GM12875 (cell line): ENCODE data around the gene SHROOM1.

Experiments
- H3K4me3 ChIP-seq: one replicate; pipeline ENCODE4 v1.5.1; 2011; ENCODE audit warnings: low read depth, low read length, control low read depth
- CTCF ChIP-seq: IDR thresholded peaks from 2 replicates; pipeline ENCODE4 v1.5.1; 2011; ENCODE audit warnings: low read depth, mild to moderate bottlenecking, control low read depth, inconsistent platforms, low read length, moderate library complexity, borderline replicate concordance; ENCODE audit not compliant: insufficient read depth

SHROOM1 gene

GRCh38 chr5:132820162-132820754 is 10.2 kb downstream of the SHROOM1 start:
- no peak overlapping the region for H3K4me3 ChIP-seq
- TF ChIP-seq CTCF = peak; percentile 92

- no peak for TF ChIP-seq CTCF
- peak overlapping the region; percentile 6 for H3K4me3 ChIP-seq
Measured at GRCh38 chr5:132819468-132819867, 11.0 kb downstream of the SHROOM1 start.

- H3K4me3 ChIP-seq = no peak overlapping the region
- TF ChIP-seq CTCF = no peak
Measured at GRCh38 chr5:132817011-132817410, 13.4 kb downstream of the SHROOM1 start.

GRCh38 chr5:132816554-132816953 is 13.9 kb downstream of the SHROOM1 start:
- TF ChIP-seq CTCF = no peak
- H3K4me3 ChIP-seq = no peak overlapping the region

- TF ChIP-seq CTCF = no peak
- H3K4me3 ChIP-seq = no peak overlapping the region
Measured at GRCh38 chr5:132816083-132816482, 14.4 kb downstream of the SHROOM1 start.

GRCh38 chr5:132815454-132815853 is 15.0 kb downstream of the SHROOM1 start:
- no peak overlapping the region for H3K4me3 ChIP-seq
- TF ChIP-seq CTCF = no peak

- TF ChIP-seq CTCF = no peak
- H3K4me3 ChIP-seq = no peak overlapping the region
Measured at GRCh38 chr5:132814503-132815294, 15.7 kb downstream of the SHROOM1 start.
